Upper lobe of left lung (tissue), 4 donors: ENCODE measurements around the gene STAT5A.

Experiments used
- CTCF ChIP-seq, 6 experiments: fragments of 450-650 bp in 4 of 6; fragments of 200-600 bp in 2 of 6; sonication (generic) in 2 of 6; IDR thresholded peaks; one replicate each; pipeline ENCODE4 v1.5.1; 2016 to 2019; ENCODE audit warnings: antibody characterized with exemption in 6 of 6
- EP300 ChIP-seq, 4 donors: sonication (generic); formaldehyde crosslinking; IDR thresholded peaks; one replicate each; pipeline ENCODE4 v1.5.1; 2017; ENCODE audit warnings: antibody characterized with exemption in 4 of 4, control low read depth in 2 of 4

GRCh38 chr17:42276609-42277341 is 11.5 kb upstream of the STAT5A start:
- TF ChIP-seq EP300 (IDR thresholded peaks at IDR 0.05) (no peak), CTCF (IDR thresholded peaks at IDR 0.05) (no peak)
